Measurements from ENCODE around the gene TCERG1L.

Gene TCERG1L

GRCh38 chr10:131226446-131227162 is 84.9 kb downstream of the TCERG1L start:
- ATAC-seq, result no peak

GRCh38 chr10:131224106-131224505 is 87.4 kb downstream of the TCERG1L start:
- ATAC-seq, result no peak

- ATAC-seq, result no peak
These were observed 88.1 kb downstream of the TCERG1L start for GRCh38 chr10:131223422-131223821.

- no peak for ATAC-seq
These were observed 88.5 kb downstream of the TCERG1L start for GRCh38 chr10:131222986-131223385.

- ATAC-seq, result no peak
These were observed 89.8 kb downstream of the TCERG1L start for GRCh38 chr10:131221632-131222277.

GRCh38 chr10:131220601-131221171 is 90.8 kb downstream of the TCERG1L start:
- no peak for ATAC-seq

GRCh38 chr10:131219955-131220489 is 91.5 kb downstream of the TCERG1L start:
- ATAC-seq, result no peak

GRCh38 chr10:131219584-131219886 is 92.0 kb downstream of the TCERG1L start:
- no peak for ATAC-seq

- no peak for ATAC-seq
These were observed 92.5 kb downstream of the TCERG1L start for GRCh38 chr10:131218811-131219583.

GRCh38 chr10:131216681-131217230 is 94.8 kb downstream of the TCERG1L start:
- no peak for ATAC-seq

- no peak for ATAC-seq
These were observed 95.7 kb downstream of the TCERG1L start for GRCh38 chr10:131215776-131216175.

GRCh38 chr10:131214521-131215244 is 96.8 kb downstream of the TCERG1L start:
- no peak for ATAC-seq

- ATAC-seq, result no peak
These were observed 97.6 kb downstream of the TCERG1L start for GRCh38 chr10:131213741-131214505.

- ATAC-seq, result no peak
These were observed 98.7 kb downstream of the TCERG1L start for GRCh38 chr10:131212763-131213325.

- no peak for ATAC-seq
These were observed 99.4 kb downstream of the TCERG1L start for GRCh38 chr10:131211965-131212619.

GRCh38 chr10:131211559-131211958 is 100.0 kb downstream of the TCERG1L start:
- no peak for ATAC-seq

- no peak for ATAC-seq
These were observed 100.4 kb downstream of the TCERG1L start for GRCh38 chr10:131211146-131211545.

- no peak for ATAC-seq
These were observed 101.3 kb downstream of the TCERG1L start for GRCh38 chr10:131210181-131210580.

GRCh38 chr10:131207584-131208532 is 103.7 kb downstream of the TCERG1L start:
- ATAC-seq, result no peak

Data from activated CD4-positive, CD25-positive, alpha-beta regulatory T cell treated with anti-CD3 and anti-CD28 coated beads, Interleukin-2, amount 50 U/mL, for 24 hours (primary cell).